GM21576 (cell line): ENCODE measurements around the gene RALGDS.

Source experiments
- ATAC-seq: cut with Tn5 transposase; IDR thresholded peaks from one replicate; pipeline ENCODE4 v1.9.1; 2021; ENCODE audit warnings: mild to moderate bottlenecking, moderate library complexity; ENCODE audit not compliant: unreplicated experiment

The RALGDS gene

GRCh38 chr9:133057553-133057952 is 63.5 kb downstream of the RALGDS start:
- ATAC-seq, result no peak

- no peak for ATAC-seq
Measured at GRCh38 chr9:133057006-133057405, 64.0 kb downstream of the RALGDS start.

GRCh38 chr9:133056533-133056932 is 64.5 kb downstream of the RALGDS start:
- no peak for ATAC-seq

GRCh38 chr9:133055788-133056420 is 65.1 kb downstream of the RALGDS start:
- ATAC-seq, result no peak

GRCh38 chr9:133054966-133055365 is 66.1 kb downstream of the RALGDS start:
- ATAC-seq, result no peak

GRCh38 chr9:133054194-133054890 is 66.7 kb downstream of the RALGDS start:
- ATAC-seq, result no peak

GRCh38 chr9:133051966-133052539 is 69.0 kb downstream of the RALGDS start:
- no peak for ATAC-seq

GRCh38 chr9:133051281-133051900 is 69.6 kb downstream of the RALGDS start:
- ATAC-seq, result no peak

- ATAC-seq, result no peak
Measured at GRCh38 chr9:133050781-133051180, 70.3 kb downstream of the RALGDS start.

GRCh38 chr9:133050142-133050541 is 70.9 kb downstream of the RALGDS start:
- ATAC-seq, result no peak

- no peak for ATAC-seq
Measured at GRCh38 chr9:133049043-133049442, 72.0 kb downstream of the RALGDS start.

- ATAC-seq, result no peak
Measured at GRCh38 chr9:133048595-133048994, 72.4 kb downstream of the RALGDS start.
